Measurements from ENCODE around the gene NPHS1.
A peak's percentile ranks its signal among the peaks of the same experiment; 100 is the strongest.
"Not testable (repeated sequence)": the region's sequence is repeated elsewhere in the genome, so short reads cannot be mapped to it uniquely, and the experiment has no call there.

Gene NPHS1, protein sequence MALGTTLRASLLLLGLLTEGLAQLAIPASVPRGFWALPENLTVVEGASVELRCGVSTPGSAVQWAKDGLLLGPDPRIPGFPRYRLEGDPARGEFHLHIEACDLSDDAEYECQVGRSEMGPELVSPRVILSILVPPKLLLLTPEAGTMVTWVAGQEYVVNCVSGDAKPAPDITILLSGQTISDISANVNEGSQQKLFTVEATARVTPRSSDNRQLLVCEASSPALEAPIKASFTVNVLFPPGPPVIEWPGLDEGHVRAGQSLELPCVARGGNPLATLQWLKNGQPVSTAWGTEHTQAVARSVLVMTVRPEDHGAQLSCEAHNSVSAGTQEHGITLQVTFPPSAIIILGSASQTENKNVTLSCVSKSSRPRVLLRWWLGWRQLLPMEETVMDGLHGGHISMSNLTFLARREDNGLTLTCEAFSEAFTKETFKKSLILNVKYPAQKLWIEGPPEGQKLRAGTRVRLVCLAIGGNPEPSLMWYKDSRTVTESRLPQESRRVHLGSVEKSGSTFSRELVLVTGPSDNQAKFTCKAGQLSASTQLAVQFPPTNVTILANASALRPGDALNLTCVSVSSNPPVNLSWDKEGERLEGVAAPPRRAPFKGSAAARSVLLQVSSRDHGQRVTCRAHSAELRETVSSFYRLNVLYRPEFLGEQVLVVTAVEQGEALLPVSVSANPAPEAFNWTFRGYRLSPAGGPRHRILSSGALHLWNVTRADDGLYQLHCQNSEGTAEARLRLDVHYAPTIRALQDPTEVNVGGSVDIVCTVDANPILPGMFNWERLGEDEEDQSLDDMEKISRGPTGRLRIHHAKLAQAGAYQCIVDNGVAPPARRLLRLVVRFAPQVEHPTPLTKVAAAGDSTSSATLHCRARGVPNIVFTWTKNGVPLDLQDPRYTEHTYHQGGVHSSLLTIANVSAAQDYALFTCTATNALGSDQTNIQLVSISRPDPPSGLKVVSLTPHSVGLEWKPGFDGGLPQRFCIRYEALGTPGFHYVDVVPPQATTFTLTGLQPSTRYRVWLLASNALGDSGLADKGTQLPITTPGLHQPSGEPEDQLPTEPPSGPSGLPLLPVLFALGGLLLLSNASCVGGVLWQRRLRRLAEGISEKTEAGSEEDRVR (N-terminal part only)

DNA sequence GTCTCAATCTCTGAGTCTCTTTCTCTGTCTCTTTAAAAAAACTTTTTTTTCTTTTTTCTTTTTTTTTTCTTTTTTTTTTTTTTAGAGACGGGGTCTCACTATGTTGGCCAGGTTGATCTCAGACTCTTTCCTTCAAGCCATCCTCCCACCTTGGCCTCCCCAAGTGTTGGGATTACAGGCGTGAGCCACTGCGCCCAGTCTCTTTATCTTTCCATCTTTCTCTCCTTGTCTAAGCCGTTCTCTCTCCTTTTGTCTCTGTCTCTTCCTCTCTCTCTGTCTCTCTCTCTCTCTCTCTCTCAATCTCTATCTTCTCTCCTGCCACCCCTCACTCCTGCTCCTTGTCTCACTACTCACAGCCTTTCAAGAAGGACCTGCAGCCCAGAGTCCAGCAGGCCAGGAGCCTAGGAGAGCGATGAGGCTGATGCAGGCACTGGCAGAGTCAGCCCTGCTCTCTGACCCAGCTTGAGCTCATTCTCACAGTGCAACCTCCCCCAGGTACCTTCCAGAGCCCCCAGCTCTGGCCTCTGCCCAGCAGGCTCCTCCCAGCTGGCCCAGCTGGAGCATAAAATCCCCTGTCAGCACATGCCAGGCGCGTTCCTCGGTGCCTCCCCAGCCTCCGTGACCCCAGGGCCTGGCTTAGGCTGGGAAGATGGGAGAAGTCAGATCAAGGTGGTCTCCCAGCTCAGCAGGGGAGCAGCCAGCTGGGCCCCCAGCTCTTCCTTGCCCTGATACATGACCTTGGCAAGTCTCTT is at the start of gene NPHS1:
NPHS1 (minus strand) TSS at position 476 of the 752 bp plus-strand sequence. CDS start 667 bp downstream, outside the sequence.
- DNase-seq (ENCODE audit: low spot score) = no peak

- peak; percentile 82 for DNase-seq (ENCODE audit: low spot score)
These were observed 48.8 kb upstream of the NPHS1 start for GRCh38 chr19:35901055-35901644.

DNA sequence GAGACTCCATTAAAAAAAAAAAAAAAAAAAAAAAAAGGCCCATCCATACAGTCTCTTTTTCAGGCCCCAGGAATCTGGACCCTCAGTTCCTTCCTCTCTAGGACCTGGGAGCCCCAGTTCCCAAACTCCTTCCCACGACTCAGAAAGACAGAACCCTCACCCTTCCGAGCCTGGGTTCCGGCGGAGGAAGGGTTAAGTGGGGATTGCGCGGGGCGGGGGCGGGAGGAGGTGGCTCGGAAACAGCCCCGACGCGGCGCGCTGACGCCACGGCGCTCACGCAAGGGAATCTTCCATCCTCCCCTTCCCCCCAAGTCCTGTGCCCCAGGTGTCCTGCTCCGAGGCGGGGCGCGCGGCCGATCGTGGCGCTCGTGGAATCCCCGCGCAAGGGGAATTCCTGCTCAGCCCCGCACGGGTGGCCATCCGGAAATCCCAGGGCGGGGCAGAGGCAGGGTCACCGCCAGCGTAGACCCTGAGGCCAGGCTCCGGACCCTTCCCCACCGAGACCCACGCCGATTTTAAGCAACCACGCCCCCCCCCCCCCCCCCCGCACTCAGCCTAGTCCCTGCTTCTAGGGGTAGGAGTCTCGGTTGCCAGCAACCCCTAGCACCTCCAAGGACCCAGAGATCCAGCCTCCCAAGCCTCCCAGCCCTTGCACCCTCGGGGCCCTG is 47.4 kb upstream of the NPHS1 start:
- peak; percentile 90 for DNase-seq (ENCODE audit: low spot score)

DNA sequence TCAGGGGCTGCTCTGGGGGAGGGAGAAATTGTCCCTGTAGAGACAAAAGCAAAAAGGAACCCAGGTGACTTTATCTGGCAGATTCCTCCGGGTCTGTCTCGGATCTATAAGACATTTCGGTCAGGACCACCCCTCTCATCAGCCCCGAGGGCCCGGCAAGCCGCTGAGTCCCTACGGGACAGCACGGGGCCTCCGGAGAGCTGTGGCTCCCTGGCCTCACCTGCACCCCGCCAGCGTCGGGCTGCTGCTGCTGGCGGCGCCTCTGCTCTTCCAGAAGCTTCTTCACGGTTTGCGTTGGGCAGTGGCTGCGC is 46.1 kb upstream of the NPHS1 start:
- no peak for DNase-seq (ENCODE audit: low spot score)

DNA sequence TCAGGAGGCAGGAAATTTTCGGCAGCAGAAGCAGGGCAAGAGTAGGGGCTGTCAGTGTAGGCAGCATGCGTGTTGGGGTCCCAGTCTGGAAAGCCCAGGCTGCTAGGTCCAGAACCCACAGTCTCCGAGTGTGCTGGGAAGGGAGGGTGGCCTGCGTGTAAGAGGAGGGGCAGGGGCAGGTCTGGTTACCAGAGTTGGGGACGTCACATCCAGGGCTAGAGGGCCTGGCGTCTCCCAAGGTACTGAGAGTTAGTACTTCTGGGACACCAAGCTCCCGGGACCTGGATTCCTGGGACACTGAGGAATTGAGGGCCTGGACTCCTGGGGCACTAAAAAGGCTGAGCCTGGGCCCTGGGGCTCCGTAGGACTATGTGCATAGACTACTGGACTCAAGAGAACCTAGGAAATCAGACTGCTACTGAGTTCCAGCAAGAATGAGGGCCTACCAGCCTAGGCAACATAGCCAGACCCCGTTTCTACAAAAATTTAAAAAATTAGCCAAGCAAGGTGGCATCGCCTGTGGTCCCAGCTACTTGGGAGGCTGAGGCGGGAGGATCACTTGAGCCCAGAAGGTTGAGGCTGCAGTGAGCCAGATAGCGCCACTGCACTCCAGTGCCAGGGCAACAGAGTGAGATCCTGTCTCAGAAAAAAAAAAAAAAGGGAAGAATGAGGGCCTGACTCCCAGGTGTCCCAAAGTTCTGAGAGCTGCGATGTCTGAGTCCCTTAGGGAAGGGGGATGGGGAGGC is 45.6 kb upstream of the NPHS1 start:
- no peak for DNase-seq (ENCODE audit: low spot score)

- DNase-seq (ENCODE audit: low spot score) = no peak
These were observed 44.3 kb upstream of the NPHS1 start for GRCh38 chr19:35896643-35897040.

DNA sequence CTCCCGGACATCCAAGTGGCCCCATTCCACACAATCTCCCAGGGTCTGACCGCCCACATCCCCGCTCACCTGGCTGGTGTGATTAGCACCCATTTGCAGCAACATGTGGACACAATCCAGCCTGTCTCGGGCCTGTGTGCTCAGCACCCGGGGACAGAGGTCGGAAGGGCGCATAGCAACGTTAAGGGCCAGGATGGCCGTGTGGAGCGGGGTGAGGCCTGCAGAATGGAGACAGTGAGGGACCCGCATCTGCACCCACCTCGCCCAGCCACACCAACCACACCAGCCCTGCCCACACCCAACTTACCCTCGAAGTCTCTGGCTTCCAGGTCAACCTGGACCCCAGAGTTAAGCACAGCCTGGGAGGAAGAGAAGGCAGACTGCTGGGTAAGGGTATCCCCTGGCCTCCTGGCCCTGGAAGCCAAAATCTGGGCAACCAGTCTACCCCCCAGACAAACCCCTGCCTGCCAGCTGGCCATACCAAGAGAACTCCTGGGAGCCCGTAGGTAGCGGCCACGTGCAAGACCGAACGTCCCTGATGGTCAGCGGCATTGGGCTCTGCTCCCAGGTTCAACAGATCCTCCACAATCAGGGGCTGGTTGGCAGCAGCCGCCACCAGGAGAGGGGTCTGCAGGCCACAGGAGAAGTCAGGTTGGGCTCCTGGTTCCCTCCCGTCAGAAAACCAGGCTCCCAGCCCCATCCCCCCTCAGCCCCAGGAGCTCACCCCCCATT is 43.8 kb upstream of the NPHS1 start:
- no peak for DNase-seq (ENCODE audit: low spot score)

DNA sequence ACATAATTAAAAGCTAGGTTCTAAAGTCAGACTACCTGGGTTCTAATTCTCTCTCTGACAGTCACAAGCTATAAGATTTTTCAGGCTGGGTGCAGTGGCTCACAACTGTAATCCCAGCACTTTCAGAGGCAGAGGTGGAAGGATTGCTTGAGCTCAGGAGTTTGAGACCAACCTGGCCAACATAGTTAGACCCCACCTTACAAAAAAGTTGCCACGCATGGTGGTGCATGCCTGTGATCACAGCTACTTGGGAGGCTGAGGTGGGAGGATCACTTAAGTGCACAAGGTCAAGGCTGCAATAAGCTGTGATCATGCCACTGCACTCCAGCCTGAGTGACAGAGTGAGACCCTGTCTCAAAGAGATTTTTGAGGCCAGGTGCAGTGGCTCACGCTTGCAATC is 42.0 kb upstream of the NPHS1 start:
- DNase-seq (ENCODE audit: low spot score) = no peak

- DNase-seq (ENCODE audit: low spot score) = not testable (repeated sequence)
These were observed 39.5 kb upstream of the NPHS1 start for GRCh38 chr19:35891819-35892218.

DNA sequence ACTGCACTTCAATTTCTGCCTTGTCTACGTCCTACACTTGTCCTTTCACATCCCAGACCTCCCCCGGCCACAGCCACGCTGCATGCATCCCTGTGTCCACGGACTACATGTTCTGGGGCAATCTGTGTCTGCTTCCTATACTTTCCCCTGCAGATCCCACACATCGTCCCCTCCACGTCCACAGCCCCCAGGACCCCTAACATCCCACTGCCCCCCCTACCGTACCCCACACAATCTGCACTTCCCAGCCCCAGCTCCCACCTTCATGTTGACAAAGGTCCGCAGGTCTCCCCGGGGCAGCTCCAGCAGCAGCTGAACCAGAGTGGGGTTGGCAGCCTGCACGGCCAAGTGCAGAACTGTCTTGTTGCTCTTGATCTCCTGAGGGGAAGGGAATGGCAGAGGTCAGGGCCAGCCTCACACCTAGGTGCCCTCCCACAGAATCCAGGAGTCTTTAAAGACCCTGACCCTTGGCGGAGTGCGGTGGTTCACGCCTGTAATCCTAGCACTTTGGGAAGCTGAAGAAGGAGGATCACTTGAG is 37.9 kb upstream of the NPHS1 start:
- no peak for DNase-seq (ENCODE audit: low spot score)

GRCh38 chr19:35889370-35890112 is 37.2 kb upstream of the NPHS1 start:
- no peak for DNase-seq (ENCODE audit: low spot score)

DNA sequence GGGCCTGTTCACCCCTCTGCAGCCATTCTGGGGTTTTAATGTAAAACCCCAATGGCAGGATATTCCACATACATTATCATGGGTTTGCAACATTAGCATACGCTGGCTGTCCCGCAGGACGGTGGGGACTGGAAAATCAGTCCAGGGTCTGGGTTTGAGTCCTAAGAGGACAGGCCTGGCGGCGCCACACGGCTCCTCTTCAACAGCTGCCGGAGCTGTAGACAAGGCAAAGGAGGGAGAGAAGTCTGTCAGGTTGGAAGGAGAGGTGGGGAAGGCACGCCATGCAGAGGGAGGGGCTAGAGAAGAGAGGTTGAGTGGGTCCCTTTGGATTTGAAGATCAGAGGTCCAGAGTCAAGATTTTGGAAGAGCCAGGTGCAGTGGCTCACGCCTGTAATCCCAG is 36.1 kb upstream of the NPHS1 start:
- no peak for DNase-seq (ENCODE audit: low spot score)

- DNase-seq (ENCODE audit: low spot score) = no peak
These were observed 34.9 kb upstream of the NPHS1 start for GRCh38 chr19:35887197-35887596.

DNA sequence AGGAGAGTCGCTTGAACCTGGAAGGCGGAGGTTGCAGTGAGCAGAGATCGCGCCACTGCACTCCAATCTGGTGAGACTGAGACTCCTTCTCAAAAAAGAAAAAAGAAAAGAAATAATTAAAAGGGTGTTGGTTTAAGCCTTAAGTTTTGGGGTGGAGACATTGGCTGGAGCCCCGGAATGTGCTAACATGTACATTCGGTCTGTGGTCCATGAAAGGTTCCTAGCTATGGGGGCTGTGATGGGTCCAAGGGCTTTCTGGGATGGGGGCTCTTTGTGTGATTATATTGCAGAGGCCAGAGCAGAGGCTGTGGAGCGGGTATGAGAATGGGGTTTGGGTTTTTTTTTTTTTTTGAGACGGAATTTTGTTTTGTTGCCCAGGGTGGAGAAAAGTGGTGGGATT is 33.6 kb upstream of the NPHS1 start:
- DNase-seq (ENCODE audit: low spot score) = no peak

DNA sequence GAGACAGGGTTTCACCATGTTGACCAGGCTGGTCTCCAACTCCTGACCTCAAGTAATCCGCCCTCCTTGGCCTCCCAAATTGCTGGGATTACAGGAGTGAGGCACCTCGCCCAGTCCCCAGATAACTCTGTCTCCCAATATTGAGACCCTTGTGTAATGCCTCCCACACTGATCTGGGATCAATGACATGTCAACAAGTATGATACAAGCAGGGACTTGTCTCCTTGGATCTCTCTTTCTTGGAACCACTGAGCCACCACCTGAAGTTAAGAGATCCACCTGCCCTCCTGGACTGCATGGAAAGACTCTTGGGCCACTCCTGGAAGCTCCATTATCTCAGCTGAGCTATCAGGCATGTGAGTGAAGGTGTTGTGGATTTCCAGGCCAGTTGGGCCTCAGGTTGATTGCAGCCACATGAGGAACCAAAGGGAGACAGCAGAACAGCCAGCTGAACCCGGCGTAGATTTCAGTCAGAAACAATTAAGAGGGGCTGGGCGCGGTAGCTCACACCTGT is 33.0 kb upstream of the NPHS1 start:
- DNase-seq (ENCODE audit: low spot score) = no peak

GRCh38 chr19:35883882-35884281 is 31.6 kb upstream of the NPHS1 start:
- DNase-seq (ENCODE audit: low spot score) = no peak

GRCh38 chr19:35882114-35882832 is 30.0 kb upstream of the NPHS1 start:
- DNase-seq (ENCODE audit: low spot score) = peak; percentile 80

Data from AG08396 (cell line).